Hepatocyte (in vitro differentiated cells): ENCODE data around the gene SPTAN1. TPM values are rescaled to one million over a fixed set of nuclear protein-coding genes. Genes with fewer than 3 reads are reported as not detected.

Source experiments
- DNase-seq: peaks from one replicate; pipeline ENCODE4 v3.0.0-alpha.2; 2016; ENCODE audit warnings: low spot score
- H2AFZ ChIP-seq: fragments of 200-600 bp; sonication (generic); 2 replicates; pipeline ENCODE4 v1.6.0; 2016; ENCODE audit warnings: antibody characterized with exemption, mild to moderate bottlenecking
- H3K27ac ChIP-seq: fragments of 200-600 bp; sonication (generic); 2 replicates; pipeline ENCODE4 v1.5.1; 2016; ENCODE audit warnings: mild to moderate bottlenecking
- H3K27me3 ChIP-seq: fragments of 200-600 bp; sonication (generic); 2 replicates; pipeline ENCODE4 v1.6.1; 2016
- H3K36me3 ChIP-seq: fragments of 200-600 bp; sonication (generic); replicated peaks from 2 replicates; pipeline ENCODE4 v1.5.1; 2016; ENCODE audit warnings: low read depth; ENCODE audit not compliant: insufficient read depth
- H3K4me1 ChIP-seq: fragments of 200-600 bp; sonication (generic); 2 replicates; pipeline ENCODE4 v1.5.1; 2016; ENCODE audit warnings: mild to moderate bottlenecking, moderate library complexity; ENCODE audit not compliant: insufficient read depth
- H3K4me2 ChIP-seq: fragments of 200-600 bp; sonication (generic); 2 replicates; pipeline ENCODE4 v1.6.0; 2016
- H3K4me3 ChIP-seq: fragments of 200-600 bp; sonication (generic); 2 replicates; pipeline ENCODE4 v1.5.1; 2016; ENCODE audit warnings: mild to moderate bottlenecking
- H3K79me2 ChIP-seq: fragments of 200-600 bp; sonication (generic); 2 replicates; pipeline ENCODE4 v1.6.0; 2017; ENCODE audit warnings: mild to moderate bottlenecking
- H3K9me2 ChIP-seq: fragments of 200-600 bp; sonication (generic); replicated peaks from 2 replicates; pipeline ENCODE4 v1.6.0; 2017; ENCODE audit warnings: mild to moderate bottlenecking; ENCODE audit not compliant: insufficient read depth
- H3K9me3 ChIP-seq: fragments of 200-600 bp; sonication (generic); 2 replicates; pipeline ENCODE4 v1.5.1; 2016; ENCODE audit warnings: low read depth, mild to moderate bottlenecking
- H4K20me1 ChIP-seq: fragments of 200-600 bp; sonication (generic); 2 replicates; pipeline ENCODE4 v1.6.0; 2016; ENCODE audit warnings: mild to moderate bottlenecking; ENCODE audit not compliant: insufficient read depth, poor library complexity, severe bottlenecking
- EZH2 ChIP-seq: fragments of 200-600 bp; sonication (generic); IDR thresholded peaks from 2 replicates; pipeline ENCODE4 v1.6.1; 2016; ENCODE audit warnings: antibody characterized with exemption, mild to moderate bottlenecking, borderline replicate concordance
- EZH2phosphoT487 ChIP-seq: fragments of 200-600 bp; sonication (generic); IDR thresholded peaks from one replicate; pipeline ENCODE4 v1.6.1; 2018; ENCODE audit warnings: antibody characterized with exemption, mild to moderate bottlenecking, low read depth, moderate library complexity; ENCODE audit not compliant: unreplicated experiment, severe bottlenecking
- WGBS: methylation state at CpG from one replicate; pipeline ENCODE4 v1.1.6; 2016; ENCODE audit warnings: low lambda C conversion rate; ENCODE audit errors: missing lambda C conversion rate; 5-methylcytosine and 5-hydroxymethylcytosine counted together
- polyA plus RNA-seq: library from polyadenylated mRNA; unstranded; fragments of >200 nt; fragmentation: Nextera tagmentation; extraction: Ambion mirVana; gene quantifications from 2 replicates; pipeline ENCODE4 v1.2.1, GENCODE V29; 2016
- total RNA-seq: library from RNA; depleted of rRNA; stranded (reverse); fragments of >200 nt; gene quantifications from 2 replicates; pipeline ENCODE4 v1.2.3, GENCODE V29; 2014
- TF ChIP-seq, protein P1 (sequence below): fragments of 200-600 bp; sonication (generic); IDR thresholded peaks from 2 replicates; pipeline ENCODE4 v1.5.1; 2016; ENCODE audit warnings: antibody characterized with exemption, mild to moderate bottlenecking; ENCODE audit not compliant: poor library complexity

The SPTAN1 gene
- total and polyA plus RNA-seq, 2 experiments from 2014 or later: 123 to 184 TPM

DNA sequence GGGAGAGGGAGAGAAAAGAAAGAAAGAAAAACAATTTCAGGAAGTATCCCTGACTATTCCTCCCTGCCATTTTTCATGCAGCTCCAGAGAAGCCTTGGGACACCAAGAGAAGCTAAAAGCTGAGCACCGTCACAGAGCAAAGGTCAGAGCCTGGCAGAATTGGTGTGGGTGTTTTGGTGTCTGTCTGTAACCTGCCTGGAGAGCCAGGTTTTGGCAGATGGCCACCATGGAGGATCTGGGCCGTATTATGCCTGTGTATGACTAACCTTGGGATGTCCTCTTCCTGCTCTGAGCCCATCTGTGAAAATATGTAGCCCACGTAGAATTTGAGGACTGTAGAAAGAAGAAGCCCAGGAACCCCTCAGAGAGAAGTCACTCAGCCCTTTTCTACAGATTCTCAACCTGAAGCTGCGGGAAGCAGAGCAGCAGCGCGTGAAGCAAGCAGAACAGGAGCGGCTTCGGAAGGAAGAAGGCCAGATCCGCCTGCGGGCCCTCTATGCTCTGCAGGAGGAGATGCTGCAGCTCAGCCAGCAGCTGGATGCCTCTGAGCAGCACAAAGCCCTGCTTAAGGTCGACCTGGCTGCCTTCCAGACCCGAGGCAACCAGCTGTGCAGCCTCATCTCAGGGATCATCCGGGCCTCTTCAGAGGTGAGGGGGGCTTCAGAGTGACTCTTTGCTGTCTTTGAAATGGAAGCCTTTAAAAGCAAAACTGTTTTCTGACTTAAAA, 29.0 kb upstream of the SPTAN1 start:
- H3K4me2 ChIP-seq: no peak overlapping the region
- H3K27me3 ChIP-seq: no peaks in the 10 kb centered on the region
- TF ChIP-seq EZH2phosphoT487: no peak
- TF ChIP-seq EZH2: no peak
- TF ChIP-seq, protein P1, sequence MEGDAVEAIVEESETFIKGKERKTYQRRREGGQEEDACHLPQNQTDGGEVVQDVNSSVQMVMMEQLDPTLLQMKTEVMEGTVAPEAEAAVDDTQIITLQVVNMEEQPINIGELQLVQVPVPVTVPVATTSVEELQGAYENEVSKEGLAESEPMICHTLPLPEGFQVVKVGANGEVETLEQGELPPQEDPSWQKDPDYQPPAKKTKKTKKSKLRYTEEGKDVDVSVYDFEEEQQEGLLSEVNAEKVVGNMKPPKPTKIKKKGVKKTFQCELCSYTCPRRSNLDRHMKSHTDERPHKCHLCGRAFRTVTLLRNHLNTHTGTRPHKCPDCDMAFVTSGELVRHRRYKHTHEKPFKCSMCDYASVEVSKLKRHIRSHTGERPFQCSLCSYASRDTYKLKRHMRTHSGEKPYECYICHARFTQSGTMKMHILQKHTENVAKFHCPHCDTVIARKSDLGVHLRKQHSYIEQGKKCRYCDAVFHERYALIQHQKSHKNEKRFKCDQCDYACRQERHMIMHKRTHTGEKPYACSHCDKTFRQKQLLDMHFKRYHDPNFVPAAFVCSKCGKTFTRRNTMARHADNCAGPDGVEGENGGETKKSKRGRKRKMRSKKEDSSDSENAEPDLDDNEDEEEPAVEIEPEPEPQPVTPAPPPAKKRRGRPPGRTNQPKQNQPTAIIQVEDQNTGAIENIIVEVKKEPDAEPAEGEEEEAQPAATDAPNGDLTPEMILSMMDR: no peak
- 72% methylated on average over 13 of the region's 13 CpGs for WGBS
- H3K79me2 ChIP-seq: no peaks in the 10 kb centered on the region
- DNase-seq: peak; percentile 58
- no peaks in the 10 kb centered on the region for H3K4me1 ChIP-seq
- H3K4me3 ChIP-seq: no peak overlapping the region
- no peak overlapping the region for H2AFZ ChIP-seq
- no peaks in the 10 kb centered on the region for H4K20me1 ChIP-seq
- no peaks in the 10 kb centered on the region for H3K36me3 ChIP-seq
- no peak overlapping the region for H3K27ac ChIP-seq
- H3K9me3 ChIP-seq: no peaks in the 10 kb centered on the region
- H3K9me2 ChIP-seq: no peaks in the 10 kb centered on the region

DNA sequence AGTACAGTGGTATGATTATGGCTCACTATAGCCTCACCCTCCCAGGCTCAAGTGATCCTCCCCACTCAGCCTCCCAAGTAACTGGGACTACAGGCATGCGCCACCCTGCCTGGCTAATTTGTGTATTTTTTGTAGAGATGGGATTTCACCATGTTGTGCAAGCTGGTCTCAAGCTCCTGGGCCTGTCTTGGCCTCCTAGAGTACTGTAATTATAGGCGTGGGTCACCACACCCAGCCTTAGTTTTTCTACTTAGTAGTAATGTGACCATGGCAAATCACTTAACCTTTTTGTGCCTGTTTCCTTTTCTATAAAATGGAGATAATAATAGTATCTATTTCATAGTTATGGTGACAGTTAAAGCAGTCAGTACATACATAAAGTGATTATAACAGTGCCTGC, 25.7 kb upstream of the SPTAN1 start:
- H3K4me1 ChIP-seq: no peaks in the 10 kb centered on the region
- no peaks in the 10 kb centered on the region for H3K9me2 ChIP-seq
- no peaks in the 10 kb centered on the region for H3K79me2 ChIP-seq
- H3K27ac ChIP-seq: no peak overlapping the region
- no peaks in the 10 kb centered on the region for H3K36me3 ChIP-seq
- H3K4me2 ChIP-seq: no peak overlapping the region
- TF ChIP-seq, protein P1: no peak
- TF ChIP-seq EZH2phosphoT487: no peak
- no peak for TF ChIP-seq EZH2
- H3K9me3 ChIP-seq: no peaks in the 10 kb centered on the region
- H3K27me3 ChIP-seq: no peaks in the 10 kb centered on the region
- DNase-seq: no peak
- H2AFZ ChIP-seq: no peak overlapping the region
- WGBS: 100% methylated on average over 2 of the region's 2 CpGs
- no peaks in the 10 kb centered on the region for H4K20me1 ChIP-seq
- H3K4me3 ChIP-seq: no peak overlapping the region

DNA sequence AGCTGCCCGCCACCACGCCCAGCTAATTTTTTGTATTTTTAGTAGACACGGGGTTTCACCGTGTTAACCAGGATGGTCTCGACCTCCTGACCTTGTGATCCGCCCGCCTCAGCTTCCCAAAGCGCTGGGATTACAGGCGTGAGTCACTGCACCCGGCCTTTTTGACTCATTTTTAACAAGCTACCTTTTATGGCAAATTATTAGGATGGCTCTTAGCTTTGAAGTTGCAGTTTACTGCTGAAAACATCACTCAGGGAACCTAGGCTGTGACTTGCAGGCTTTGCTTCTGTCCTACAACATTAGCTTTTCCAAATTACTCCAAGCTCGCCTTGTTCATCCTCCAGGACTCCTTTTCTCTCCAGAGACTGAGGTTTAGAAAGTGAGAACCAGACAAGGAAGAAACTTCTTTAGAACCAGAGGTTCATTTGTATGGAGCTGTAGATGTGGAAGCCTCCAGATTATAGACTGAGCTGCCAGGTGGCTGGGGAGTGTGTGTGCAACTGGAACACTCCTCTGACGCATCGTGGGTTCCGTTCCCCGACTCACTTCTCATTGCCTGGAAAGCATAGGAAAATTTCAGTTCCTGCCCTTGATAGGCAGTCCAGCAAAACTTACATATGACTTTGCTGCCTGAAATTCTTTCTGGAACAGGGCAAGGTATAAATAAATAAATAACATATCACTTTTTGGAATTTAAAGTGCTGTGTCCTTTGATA, 23.8 kb upstream of the SPTAN1 start:
- 65% methylated on average over 15 of the region's 15 CpGs for WGBS
- Histone ChIP-seq H3K4me2 (no peak overlapping the region), H3K4me1 (no peaks in the 10 kb centered on the region), H3K36me3 (no peaks in the 10 kb centered on the region), H3K9me3 (no peaks in the 10 kb centered on the region), H3K79me2 (no peaks in the 10 kb centered on the region), H4K20me1 (no peaks in the 10 kb centered on the region), H2AFZ (no peak overlapping the region), H3K4me3 (no peak overlapping the region), H3K27ac (no peak overlapping the region), H3K27me3 (no peaks in the 10 kb centered on the region), H3K9me2 (no peaks in the 10 kb centered on the region)
- DNase-seq: no peak
- TF ChIP-seq EZH2phosphoT487 (no peak), EZH2 (no peak)
- TF ChIP-seq, protein P1: no peak
